SK-N-SH (cell line): ENCODE measurements around the gene FBXO34.

ENCODE experiments used
- EP300 ChIP-seq, 2 experiments: IDR thresholded peaks; 2 replicates each; pipeline versions ENCODE4 v1.4.0 to v1.6.1; 2012; ENCODE audit warnings: borderline replicate concordance in 1 of 2, low read depth in 1 of 2, low read length in 1 of 2
- GABPA ChIP-seq: IDR thresholded peaks from 2 replicates; pipeline ENCODE4 v1.4.0; 2012; ENCODE audit warnings: low read depth, mild to moderate bottlenecking
- JUND ChIP-seq: IDR thresholded peaks from 2 replicates; pipeline ENCODE4 v1.4.0; 2012
- MXI1 ChIP-seq: IDR thresholded peaks from 2 replicates; pipeline ENCODE4 v1.6.1; 2012; ENCODE audit warnings: mild to moderate bottlenecking, low read depth, low read length, improper control_type of control experiment
- POLR2AphosphoS5 ChIP-seq: IDR thresholded peaks from 2 replicates; pipeline ENCODE4 v1.6.1; 2012; ENCODE audit warnings: low read depth, low read length
- RAD21 ChIP-seq: IDR thresholded peaks from 2 replicates; pipeline ENCODE4 v1.6.1; 2012; ENCODE audit warnings: mild to moderate bottlenecking, low read length
- RFX5 ChIP-seq: IDR thresholded peaks from 2 replicates; pipeline ENCODE4 v1.6.1; 2012; ENCODE audit warnings: mild to moderate bottlenecking, improper control_type of control experiment, low read length
- SIN3A ChIP-seq: IDR thresholded peaks from 2 replicates; pipeline ENCODE4 v1.6.1; 2012; ENCODE audit warnings: low read depth, mild to moderate bottlenecking, low read length, moderate library complexity, borderline replicate concordance
- TEAD4 ChIP-seq: IDR thresholded peaks from 2 replicates; pipeline ENCODE4 v1.4.0; 2012; ENCODE audit warnings: mild to moderate bottlenecking, borderline replicate concordance; ENCODE audit not compliant: insufficient read depth
- TF ChIP-seq, protein P1 (sequence below): IDR thresholded peaks from 2 replicates; pipeline ENCODE4 v1.6.1; 2012; ENCODE audit warnings: mild to moderate bottlenecking, low read depth, low read length, moderate library complexity
- TF ChIP-seq, protein P2 (sequence below): fragments of 150-350 bp; IDR thresholded peaks from 2 replicates; pipeline ENCODE4 v1.6.1; 2017; ENCODE audit warnings: antibody characterized with exemption, low read length, low read depth, borderline replicate concordance
- TF ChIP-seq, protein P3 (sequence below): IDR thresholded peaks from 2 replicates; pipeline ENCODE4 v1.4.0; 2012; ENCODE audit warnings: low read depth
- TF ChIP-seq, protein P4 (sequence below): fragments of 200-600 bp; sonication (generic); IDR thresholded peaks from 2 replicates; pipeline ENCODE4 v1.6.1; 2017; ENCODE audit warnings: antibody characterized with exemption, mild to moderate bottlenecking, moderate library complexity

DNA sequence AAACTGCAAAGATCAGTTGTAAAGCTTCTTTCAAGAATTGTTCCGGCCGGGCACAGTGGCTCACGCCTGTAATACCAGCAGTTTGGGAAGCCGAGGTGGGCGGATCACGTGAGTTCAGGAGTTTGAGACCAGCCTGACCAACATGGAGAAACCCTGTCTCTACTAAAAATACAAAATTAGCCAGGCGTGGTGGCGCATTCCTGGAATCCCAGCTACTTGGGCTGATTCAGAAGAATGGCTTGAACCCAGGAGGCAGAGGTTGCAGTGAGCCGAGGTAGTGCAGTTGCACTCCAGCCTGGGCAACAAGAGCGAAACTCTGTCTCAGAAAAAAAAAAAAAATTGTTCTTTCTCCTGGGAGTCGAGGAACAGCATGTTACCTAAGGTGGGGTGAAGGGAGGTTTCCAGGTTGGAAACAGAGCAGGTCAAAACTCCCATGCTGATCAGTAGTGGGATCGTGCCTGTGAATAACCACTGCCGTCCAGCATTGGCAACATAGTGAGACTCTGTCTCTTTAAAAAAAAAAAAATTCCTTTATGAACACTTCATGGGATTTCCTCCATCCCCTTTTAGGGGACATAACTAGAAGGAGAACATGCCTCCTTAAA is 13.9 kb downstream of the FBXO34 start:
- TF ChIP-seq EP300 (IDR thresholded peaks at IDR 0.05; ENCODE audit: borderline replicate concordance in 1 of 2, low read depth in 1 of 2, low read length in 1 of 2): no peak
- TF ChIP-seq, protein P1, sequence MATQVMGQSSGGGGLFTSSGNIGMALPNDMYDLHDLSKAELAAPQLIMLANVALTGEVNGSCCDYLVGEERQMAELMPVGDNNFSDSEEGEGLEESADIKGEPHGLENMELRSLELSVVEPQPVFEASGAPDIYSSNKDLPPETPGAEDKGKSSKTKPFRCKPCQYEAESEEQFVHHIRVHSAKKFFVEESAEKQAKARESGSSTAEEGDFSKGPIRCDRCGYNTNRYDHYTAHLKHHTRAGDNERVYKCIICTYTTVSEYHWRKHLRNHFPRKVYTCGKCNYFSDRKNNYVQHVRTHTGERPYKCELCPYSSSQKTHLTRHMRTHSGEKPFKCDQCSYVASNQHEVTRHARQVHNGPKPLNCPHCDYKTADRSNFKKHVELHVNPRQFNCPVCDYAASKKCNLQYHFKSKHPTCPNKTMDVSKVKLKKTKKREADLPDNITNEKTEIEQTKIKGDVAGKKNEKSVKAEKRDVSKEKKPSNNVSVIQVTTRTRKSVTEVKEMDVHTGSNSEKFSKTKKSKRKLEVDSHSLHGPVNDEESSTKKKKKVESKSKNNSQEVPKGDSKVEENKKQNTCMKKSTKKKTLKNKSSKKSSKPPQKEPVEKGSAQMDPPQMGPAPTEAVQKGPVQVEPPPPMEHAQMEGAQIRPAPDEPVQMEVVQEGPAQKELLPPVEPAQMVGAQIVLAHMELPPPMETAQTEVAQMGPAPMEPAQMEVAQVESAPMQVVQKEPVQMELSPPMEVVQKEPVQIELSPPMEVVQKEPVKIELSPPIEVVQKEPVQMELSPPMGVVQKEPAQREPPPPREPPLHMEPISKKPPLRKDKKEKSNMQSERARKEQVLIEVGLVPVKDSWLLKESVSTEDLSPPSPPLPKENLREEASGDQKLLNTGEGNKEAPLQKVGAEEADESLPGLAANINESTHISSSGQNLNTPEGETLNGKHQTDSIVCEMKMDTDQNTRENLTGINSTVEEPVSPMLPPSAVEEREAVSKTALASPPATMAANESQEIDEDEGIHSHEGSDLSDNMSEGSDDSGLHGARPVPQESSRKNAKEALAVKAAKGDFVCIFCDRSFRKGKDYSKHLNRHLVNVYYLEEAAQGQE: no peak
- TF ChIP-seq, protein P2, sequence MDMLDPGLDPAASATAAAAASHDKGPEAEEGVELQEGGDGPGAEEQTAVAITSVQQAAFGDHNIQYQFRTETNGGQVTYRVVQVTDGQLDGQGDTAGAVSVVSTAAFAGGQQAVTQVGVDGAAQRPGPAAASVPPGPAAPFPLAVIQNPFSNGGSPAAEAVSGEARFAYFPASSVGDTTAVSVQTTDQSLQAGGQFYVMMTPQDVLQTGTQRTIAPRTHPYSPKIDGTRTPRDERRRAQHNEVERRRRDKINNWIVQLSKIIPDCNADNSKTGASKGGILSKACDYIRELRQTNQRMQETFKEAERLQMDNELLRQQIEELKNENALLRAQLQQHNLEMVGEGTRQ: no peak
- no peak for TF ChIP-seq TEAD4
- TF ChIP-seq, protein P3, sequence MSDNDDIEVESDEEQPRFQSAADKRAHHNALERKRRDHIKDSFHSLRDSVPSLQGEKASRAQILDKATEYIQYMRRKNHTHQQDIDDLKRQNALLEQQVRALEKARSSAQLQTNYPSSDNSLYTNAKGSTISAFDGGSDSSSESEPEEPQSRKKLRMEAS: no peak
- no peak for TF ChIP-seq JUND
- TF ChIP-seq, protein P4, sequence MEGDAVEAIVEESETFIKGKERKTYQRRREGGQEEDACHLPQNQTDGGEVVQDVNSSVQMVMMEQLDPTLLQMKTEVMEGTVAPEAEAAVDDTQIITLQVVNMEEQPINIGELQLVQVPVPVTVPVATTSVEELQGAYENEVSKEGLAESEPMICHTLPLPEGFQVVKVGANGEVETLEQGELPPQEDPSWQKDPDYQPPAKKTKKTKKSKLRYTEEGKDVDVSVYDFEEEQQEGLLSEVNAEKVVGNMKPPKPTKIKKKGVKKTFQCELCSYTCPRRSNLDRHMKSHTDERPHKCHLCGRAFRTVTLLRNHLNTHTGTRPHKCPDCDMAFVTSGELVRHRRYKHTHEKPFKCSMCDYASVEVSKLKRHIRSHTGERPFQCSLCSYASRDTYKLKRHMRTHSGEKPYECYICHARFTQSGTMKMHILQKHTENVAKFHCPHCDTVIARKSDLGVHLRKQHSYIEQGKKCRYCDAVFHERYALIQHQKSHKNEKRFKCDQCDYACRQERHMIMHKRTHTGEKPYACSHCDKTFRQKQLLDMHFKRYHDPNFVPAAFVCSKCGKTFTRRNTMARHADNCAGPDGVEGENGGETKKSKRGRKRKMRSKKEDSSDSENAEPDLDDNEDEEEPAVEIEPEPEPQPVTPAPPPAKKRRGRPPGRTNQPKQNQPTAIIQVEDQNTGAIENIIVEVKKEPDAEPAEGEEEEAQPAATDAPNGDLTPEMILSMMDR: no peak
- TF ChIP-seq GABPA: no peak
- TF ChIP-seq MXI1: no peak
- no peak for TF ChIP-seq SIN3A
- no peak for TF ChIP-seq RAD21
- no peak for TF ChIP-seq POLR2AphosphoS5
- no peak for TF ChIP-seq RFX5
